NCI-H2081 (cell line): ENCODE data around the gene B4GALNT1.

Experiments used
- DNase-seq, 2 experiments: peaks; one replicate each; lab custom pipeline; 2025; lab: John Stamatoyannopoulos, UW

The B4GALNT1 gene

DNA sequence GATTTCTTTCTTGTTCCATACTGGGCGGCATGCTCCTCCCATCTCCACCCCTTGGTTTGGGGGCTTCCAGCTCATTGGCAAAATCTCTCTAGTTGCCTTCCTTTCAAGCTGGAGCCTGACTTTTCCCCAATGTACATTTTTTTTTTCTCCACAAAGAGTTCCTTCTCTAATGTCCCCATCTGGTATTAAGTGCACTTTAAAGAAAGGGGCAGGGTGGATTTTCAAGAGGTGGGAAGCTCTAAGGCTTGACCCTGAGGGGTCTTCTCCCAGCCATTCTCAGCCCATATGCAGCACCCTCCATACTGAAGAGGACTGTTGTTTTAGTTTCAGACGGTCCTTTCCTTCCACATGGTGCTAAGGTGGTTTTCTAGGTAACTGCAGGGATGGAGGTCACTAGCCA, 47.8 kb downstream of the B4GALNT1 start:
- DNase-seq, result no peak

DNA sequence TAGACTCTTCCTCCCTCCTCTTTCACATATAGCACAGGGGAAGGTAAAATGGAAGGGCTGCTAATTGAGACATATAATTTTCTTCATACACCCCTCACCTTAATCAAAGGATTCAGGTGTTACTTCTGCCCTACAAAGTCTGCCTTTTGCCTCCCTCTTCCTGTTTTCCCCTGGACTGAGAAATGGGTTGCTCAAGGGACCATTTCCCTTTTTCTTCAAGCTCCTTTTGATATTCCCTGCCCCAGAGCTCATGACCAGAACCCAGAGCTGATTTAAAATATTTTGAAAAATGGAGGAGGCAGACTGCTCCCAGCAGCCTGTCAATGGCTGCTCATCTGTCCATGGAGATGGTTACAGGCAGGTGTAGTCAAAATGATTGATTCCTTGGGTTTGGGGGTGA, 48.3 kb downstream of the B4GALNT1 start:
- DNase-seq, result no peak

DNA sequence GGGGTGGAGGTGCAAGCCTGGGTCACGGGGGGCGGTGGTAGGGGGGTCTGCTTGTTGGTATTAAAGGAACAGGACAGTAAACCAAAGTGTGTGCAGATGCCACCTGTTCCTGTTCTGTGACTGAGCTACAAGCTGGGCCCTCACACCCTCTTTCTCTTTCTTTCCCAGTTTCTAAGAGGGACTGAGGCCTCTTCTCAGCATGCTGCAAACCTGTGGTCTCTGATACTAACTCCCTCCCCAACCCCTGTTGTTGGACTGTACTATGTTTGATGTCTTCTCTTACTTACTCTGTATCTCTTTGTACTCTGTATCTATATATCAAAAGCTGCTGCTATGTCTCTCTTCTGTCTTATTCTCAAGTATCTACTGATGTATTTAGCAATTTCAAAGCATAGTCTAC, 49.0 kb downstream of the B4GALNT1 start:
- DNase-seq, result no peak

DNA sequence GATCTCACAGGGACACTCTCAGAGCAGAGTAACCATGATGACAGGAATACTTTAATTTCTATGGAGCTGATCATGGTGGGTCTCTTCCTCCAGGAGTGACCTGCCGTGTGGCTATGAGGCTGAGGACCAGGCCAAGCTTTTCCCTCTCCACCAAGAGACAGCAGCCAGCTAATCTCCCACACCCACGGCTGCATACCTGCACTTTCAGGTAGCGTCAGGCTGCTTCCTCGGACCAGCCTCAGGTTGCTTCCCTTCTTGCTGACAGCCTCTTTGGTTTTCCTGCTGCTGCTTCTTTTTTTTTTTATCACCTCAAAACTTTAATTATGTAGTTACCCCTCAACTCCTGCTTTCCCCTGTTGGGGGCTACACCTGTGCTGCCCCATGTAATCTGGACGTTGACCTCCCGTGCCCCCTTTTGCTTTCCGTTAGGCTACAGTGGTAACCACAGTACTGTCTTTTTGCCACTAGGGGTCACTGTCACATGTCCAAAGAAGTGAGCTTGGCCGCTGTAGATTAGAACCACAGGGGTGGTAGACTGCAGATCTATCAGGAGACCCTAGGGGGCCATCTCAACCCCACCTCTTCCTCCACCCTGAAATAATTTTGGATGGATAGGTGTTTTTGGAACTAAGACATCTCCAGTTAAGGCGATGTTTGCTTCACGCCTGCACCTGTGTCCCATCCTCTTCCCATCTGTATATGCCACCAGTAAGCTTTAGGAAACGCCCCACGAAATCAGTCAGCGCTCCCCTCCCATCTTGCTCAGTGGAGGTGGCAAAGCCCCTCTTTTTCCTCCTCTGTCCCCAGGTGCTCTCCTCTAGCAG, 49.8 kb downstream of the B4GALNT1 start:
- DNase-seq, result peak; percentile 78 to 81

DNA sequence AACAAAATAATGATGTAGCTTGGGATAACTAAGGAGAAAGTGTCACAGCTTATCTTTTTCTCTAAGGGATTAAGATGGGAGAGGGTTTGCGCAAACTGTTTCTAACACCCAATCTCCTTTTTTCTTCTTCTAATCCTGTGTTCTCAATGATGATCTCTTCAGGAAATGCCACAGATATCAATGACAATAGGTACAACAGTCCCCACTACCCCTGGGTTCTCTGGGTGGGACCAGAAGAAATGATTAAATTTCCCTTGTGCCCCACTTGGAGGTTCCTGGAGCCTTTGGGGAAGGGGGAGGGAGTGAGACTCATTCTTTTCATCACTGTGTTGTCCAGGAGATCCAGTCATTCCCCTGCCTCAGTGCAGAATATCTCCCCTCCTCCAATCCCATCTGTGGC, 50.6 kb downstream of the B4GALNT1 start:
- no peak for DNase-seq

DNA sequence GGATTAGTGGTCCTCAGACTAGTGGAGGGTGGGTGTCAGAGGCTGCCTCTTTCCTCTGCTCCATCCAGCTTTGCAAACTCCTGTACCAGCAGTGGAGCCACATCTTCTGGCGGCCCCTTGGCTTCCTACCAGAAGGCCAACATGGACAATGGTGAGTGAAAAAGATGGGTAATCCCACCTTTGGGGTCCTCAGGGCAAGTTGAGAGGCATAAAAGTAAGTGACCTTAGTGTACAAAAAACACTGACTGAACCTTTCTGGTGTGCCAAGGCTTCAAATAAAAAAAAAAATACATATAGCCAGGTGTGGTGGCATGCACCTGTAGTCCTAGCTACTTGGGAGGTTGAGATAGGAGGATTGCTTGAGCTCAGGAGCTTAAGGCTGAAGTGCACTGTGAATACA, 51.2 kb downstream of the B4GALNT1 start:
- no peak for DNase-seq

DNA sequence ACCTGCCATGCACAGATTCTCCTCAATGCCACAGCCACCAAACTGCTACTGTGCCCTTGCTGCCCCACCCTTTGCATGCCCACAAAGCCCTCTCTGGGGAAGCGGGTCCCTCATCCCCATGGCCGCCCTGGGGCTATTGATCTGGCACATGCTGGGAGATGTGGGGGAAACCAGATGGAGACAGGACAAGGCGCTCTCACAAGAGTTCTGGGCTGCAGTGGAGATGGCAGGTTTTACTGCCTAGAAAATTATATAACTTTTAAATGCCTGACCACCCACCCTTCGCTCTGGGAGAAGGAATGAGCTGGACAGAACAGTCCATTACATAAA, 52.6 kb downstream of the B4GALNT1 start:
- no peak for DNase-seq

DNA sequence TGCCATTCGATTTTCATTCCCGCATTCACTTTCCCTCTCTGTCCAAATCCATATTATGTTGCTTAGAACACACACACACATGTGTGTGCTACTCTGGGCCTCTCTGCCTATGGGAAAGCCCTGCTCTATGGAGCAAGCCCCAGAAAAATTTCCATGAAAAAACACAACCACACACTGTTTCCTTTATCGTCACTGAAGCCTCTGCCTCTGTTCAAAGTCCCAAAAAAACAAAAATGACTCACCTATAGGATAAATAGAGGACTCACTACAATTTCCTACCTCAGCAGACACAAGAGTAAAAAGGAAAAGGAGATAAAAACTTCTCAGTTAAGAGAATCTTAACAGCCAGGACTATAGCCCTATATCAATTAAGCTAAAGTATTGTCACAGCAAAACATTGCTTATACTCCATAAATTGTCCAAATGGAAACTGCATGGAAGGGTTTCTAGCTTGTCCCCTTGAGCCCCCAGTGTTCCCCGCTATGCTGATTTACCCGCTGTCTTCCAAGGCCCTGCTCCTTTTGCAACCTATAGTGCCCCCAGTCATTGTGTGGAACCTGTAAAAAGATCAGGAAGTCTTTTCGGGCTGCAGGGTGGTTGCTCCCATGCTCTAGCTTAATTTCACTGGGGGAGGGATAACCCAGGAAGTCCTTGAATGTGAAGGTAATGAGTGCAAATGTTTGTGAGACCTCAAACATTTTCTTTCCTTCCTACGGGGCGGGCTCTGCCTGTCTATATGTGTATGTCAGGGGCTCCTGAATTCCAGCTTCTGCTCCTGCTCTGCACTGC, 53.1 kb downstream of the B4GALNT1 start:
- no peak for DNase-seq

DNA sequence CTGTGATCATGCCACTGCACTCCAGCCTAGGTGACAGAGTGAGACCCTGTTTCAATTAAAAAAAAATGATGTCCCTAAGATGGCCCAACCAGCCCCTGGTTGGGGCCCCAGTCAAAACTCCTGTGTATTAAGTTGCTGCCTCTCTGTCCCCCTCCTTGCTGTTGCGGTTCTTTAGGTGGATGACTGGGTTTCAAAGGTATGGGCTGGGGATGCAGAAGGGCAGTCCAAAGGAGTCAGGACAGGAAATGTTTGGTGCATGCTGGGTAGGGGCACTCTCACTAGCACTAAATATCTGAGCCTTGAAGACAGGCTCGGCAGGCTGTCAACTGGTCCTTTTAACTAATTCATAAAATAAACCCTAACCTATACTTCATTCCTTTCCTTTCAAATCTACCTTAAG, 54.0 kb downstream of the B4GALNT1 start:
- no peak for DNase-seq

DNA sequence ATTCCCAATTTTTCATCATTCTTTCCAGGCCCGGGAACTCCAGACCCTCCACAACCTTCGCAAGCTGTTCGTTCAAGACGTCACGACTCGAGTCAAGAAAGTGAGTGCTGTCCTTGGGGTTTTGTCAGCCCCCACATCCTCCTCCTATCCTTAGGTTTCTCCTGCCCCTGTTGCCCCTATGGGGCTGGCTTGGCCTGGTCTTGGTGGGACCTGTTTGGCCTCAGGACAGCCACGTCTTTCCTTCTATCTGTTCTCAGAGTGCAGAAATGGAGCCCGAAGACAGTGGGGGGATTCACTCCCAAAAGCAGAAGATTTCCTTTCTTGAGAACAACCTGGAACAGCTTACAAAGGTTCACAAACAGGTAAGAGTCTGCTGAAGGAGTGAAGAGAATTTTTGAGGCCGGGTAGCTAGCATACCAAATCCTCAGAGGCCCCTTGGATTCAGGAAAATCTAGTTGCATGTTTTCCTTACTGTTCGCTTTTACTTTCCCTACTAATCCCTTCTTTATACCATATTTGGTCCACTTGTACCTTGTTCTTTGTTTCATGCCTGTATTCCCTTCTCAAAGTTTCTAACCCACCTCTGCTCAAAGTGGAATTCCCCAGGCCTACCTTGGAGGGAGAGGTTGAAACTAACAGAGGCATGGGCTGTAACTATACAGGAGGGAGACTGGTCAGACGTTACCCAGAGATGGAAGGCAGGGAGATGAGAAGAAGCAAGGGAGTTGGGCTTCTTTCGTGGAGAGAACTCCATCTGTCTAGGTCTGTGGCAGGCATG, 54.8 kb downstream of the B4GALNT1 start:
- DNase-seq, result no peak

DNA sequence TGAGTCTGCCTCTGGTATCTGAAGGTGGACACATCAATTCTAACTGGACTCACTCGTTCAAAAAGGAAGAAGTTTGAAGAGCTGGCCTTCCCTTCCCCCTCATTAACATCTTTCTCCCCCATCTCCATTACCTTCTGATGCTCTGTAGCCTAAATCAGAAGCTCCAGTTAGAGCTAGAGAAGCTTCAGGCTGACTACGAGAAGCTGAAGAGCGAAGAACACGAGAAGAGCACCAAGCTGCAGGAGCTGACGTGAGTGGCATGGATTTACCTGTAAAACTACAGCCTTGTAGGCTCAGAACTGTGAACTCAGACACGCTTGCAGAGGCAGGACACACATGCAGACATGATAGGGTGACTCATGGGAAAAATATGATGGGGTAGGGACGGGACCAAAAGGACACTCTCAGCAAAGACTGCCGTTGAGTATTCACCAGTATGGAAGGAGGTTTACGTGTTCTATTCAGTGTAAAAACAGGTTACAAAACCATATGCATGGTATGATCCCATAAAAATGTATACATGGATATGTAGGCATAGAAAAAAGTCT, 56.3 kb downstream of the B4GALNT1 start:
- DNase-seq, result no peak
